Right lobe of liver (tissue), 4 donors: Measurements from ENCODE around the gene FOXP1.

Source experiments
- POLR2A ChIP-seq: fragments of 450-650 bp; IDR thresholded peaks from one replicate; pipeline ENCODE4 v1.6.1; 2017; ENCODE audit warnings: antibody characterized with exemption, mild to moderate bottlenecking
- TF ChIP-seq, protein P1 (sequence below), 4 donors: fragments of 200-600 bp in 3 of 4; fragments of 450-650 bp in 1 of 4; IDR thresholded peaks; one replicate each; pipeline versions ENCODE4 v1.5.1 to v1.8.0; 2016 to 2022; ENCODE audit warnings: antibody characterized with exemption in 4 of 4, mild to moderate bottlenecking in 2 of 4
- donor health status: DM: no; HTN: no; CAD: no.
- donor health status: DM: no; HTN: no; CAD: no.
- donor health status: DM: no; HTN: yes; CAD: no.

DNA sequence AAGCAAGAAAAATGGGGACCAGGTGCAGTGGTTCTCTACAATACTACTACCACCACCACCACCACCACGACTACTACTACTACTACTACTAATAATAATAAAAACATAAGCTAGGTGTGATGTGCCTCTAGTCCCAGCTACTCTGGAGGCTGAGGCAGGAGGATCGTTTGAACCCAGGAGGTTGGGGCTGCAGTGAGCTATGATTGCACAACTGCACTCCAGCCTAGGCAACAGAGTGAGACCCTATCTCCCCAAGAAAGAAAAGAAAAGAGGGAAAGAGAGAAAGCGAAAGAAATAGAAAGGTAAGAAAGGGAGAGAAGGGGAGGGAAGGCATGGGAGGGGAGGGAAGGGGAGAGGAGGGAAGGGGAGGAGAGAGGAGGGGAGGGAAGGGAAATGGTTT, 350.6 kb downstream of the FOXP1 start:
- TF ChIP-seq, protein P1, sequence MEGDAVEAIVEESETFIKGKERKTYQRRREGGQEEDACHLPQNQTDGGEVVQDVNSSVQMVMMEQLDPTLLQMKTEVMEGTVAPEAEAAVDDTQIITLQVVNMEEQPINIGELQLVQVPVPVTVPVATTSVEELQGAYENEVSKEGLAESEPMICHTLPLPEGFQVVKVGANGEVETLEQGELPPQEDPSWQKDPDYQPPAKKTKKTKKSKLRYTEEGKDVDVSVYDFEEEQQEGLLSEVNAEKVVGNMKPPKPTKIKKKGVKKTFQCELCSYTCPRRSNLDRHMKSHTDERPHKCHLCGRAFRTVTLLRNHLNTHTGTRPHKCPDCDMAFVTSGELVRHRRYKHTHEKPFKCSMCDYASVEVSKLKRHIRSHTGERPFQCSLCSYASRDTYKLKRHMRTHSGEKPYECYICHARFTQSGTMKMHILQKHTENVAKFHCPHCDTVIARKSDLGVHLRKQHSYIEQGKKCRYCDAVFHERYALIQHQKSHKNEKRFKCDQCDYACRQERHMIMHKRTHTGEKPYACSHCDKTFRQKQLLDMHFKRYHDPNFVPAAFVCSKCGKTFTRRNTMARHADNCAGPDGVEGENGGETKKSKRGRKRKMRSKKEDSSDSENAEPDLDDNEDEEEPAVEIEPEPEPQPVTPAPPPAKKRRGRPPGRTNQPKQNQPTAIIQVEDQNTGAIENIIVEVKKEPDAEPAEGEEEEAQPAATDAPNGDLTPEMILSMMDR (IDR thresholded peaks at IDR 0.05): no peak
- no peak for TF ChIP-seq POLR2A
